Upper lobe of left lung (tissue), 6 donors: ENCODE data around the gene MOGAT1. TPM values are rescaled to one million over a fixed set of nuclear protein-coding genes. Genes with fewer than 3 reads are reported as not detected.
A peak's percentile ranks its signal among the peaks of the same experiment; 100 is the strongest.
"Not testable (repeated sequence)": the region's sequence is repeated elsewhere in the genome, so short reads cannot be mapped to it uniquely, and the experiment has no call there.

Source experiments
- ATAC-seq, 2 donors: fragments of 200-7000 bp; cut with Tn5 transposase; one replicate each; pipeline ENCODE4 v1.9.1; 2022; ENCODE audit warnings: mild to moderate bottlenecking in 2 of 2, moderate library complexity in 2 of 2; ENCODE audit not compliant: low FRiP score in 2 of 2
- DNase-seq, 2 donors: peaks; one replicate each; pipeline ENCODE4 v3.0.0-alpha.2; 2019 to 2020
- H3K27ac ChIP-seq, 4 donors: fragments of 200-600 bp; sonication (generic); one replicate each; pipeline ENCODE4 v1.5.1; 2016 to 2019
- H3K27me3 ChIP-seq, 4 donors: fragments of 200-600 bp; sonication (generic); one replicate each; pipeline ENCODE4 v1.5.1; 2017 to 2019
- H3K36me3 ChIP-seq, 4 donors: fragments of 200-600 bp; sonication (generic); one replicate each; pipeline ENCODE4 v1.5.1; 2016 to 2019
- H3K4me1 ChIP-seq, 4 donors: fragments of 200-600 bp; sonication (generic); one replicate each; pipeline ENCODE4 v1.5.1; 2018 to 2019
- H3K4me3 ChIP-seq, 4 donors: fragments of 200-600 bp; sonication (generic); one replicate each; pipeline ENCODE4 v1.5.1; 2017 to 2019; ENCODE audit warnings: mild to moderate bottlenecking in 2 of 4, moderate library complexity in 1 of 4
- H3K9me3 ChIP-seq, 4 donors: fragments of 200-600 bp; sonication (generic); one replicate each; pipeline ENCODE4 v1.5.1; 2018 to 2019
- EP300 ChIP-seq, 4 donors: sonication (generic); formaldehyde crosslinking; IDR thresholded peaks; one replicate each; pipeline ENCODE4 v1.5.1; 2017; ENCODE audit warnings: antibody characterized with exemption in 4 of 4, control low read depth in 2 of 4
- POLR2A ChIP-seq, 4 donors: fragments of 450-650 bp; IDR thresholded peaks; one replicate each; pipeline ENCODE4 v1.5.1; 2016 to 2017; ENCODE audit warnings: antibody characterized with exemption in 4 of 4, mild to moderate bottlenecking in 2 of 4
- POLR2AphosphoS5 ChIP-seq, 2 donors: sonication (generic); formaldehyde crosslinking; IDR thresholded peaks; one replicate each; pipeline ENCODE4 v1.5.1; 2017; ENCODE audit warnings: antibody characterized with exemption in 2 of 2
- WGBS, 2 donors: methylation state at CpG; one replicate each; pipeline ENCODE4 v1.1.5; 2017 to 2018; 5-methylcytosine and 5-hydroxymethylcytosine counted together
- total RNA-seq, 6 donors: library from RNA; depleted of rRNA in 4 of 6; stranded (reverse); fragments of >200 nt in 4 of 6; gene quantifications; one replicate each; pipeline versions ENCODE4 v1.1.0 to v1.2.1, GENCODE V29; 2016 to 2021
- TF ChIP-seq, protein P1 (sequence below), 6 experiments: fragments of 450-650 bp in 4 of 6; fragments of 200-600 bp in 2 of 6; sonication (generic) in 2 of 6; IDR thresholded peaks; one replicate each; pipeline ENCODE4 v1.5.1; 2016 to 2019; ENCODE audit warnings: antibody characterized with exemption in 6 of 6
- donor health status: DM: no; HTN: no; CAD: no; lungs with moderate emphysema.
- donor health status: DM: no; HTN: yes; CAD: no; lungs with severe emphysema.

Gene MOGAT1
- total RNA-seq, 6 donors from 2014 or later, result 0.46 to 4.4 (median 1.1) TPM

DNA sequence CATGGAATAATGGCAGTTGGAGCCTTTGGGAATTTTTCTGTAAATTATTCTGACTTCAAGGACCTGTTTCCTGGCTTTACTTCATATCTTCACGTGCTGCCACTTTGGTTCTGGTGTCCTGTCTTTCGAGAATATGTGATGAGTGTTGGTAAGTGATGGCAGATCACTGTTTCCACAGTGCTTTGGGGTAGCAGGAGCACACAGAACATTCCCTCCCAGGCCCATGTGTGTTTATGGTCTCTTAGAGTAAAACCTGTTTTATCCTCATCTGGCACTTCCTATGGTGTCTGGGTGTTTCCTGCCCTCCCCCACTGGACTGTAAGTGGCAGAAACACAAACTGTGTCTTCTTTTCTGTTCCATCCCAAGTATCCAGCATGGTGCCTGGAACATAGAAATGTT, 17.9 kb downstream of the MOGAT1 start:
- no peak overlapping the region for H3K27ac ChIP-seq

DNA sequence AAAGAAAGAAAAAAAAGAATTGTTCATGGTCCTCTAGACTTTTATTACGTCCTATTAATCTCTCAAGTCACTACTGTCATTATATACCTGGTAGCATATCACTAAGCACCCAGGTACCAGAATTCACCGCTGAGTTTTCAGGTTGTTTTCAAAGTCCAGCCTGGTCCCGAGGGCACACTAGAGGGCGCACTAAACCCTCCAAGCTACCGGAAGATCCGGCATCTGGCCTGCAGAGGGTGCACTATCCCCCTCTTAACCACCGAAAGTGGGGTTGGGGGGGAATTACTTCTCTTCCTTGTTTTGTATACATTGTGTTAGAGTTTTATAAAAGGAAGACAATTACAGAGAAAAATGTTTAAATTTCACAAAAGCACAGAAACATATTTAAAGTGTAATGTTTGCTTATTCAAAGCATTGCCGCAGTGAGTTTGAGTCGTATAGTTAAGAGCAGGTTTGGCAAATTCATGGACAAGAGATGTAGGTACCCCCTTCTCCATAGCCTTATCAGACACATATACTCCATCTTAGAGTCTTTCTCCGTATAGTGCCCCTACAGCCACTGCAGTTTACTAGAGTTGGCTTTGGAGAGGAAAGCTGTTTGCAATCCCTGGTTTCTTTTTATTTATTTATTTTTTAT, 19.2 kb downstream of the MOGAT1 start:
- DNase-seq (peak in 1 of 2 donors; percentile 82), ATAC-seq (peak; percentile 93 to 97)
- H3K4me3 ChIP-seq, result no peak overlapping the region
- WGBS, 2 donors, result 28 to 31% methylated on average over 10 of the region's 10 CpGs
- no peaks in the 10 kb centered on the region for H3K36me3 ChIP-seq
- TF ChIP-seq, protein P1, sequence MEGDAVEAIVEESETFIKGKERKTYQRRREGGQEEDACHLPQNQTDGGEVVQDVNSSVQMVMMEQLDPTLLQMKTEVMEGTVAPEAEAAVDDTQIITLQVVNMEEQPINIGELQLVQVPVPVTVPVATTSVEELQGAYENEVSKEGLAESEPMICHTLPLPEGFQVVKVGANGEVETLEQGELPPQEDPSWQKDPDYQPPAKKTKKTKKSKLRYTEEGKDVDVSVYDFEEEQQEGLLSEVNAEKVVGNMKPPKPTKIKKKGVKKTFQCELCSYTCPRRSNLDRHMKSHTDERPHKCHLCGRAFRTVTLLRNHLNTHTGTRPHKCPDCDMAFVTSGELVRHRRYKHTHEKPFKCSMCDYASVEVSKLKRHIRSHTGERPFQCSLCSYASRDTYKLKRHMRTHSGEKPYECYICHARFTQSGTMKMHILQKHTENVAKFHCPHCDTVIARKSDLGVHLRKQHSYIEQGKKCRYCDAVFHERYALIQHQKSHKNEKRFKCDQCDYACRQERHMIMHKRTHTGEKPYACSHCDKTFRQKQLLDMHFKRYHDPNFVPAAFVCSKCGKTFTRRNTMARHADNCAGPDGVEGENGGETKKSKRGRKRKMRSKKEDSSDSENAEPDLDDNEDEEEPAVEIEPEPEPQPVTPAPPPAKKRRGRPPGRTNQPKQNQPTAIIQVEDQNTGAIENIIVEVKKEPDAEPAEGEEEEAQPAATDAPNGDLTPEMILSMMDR (IDR thresholded peaks at IDR 0.05), result peak; percentile 75 to 95 (median 88)
- TF ChIP-seq POLR2A (IDR thresholded peaks at IDR 0.05) (no peak), EP300 (IDR thresholded peaks at IDR 0.05) (no peak), POLR2AphosphoS5 (IDR thresholded peaks at IDR 0.05) (no peak)
- no peaks in the 10 kb centered on the region for H3K9me3 ChIP-seq
- H3K27me3 ChIP-seq, result no peaks in the 10 kb centered on the region
- H3K27ac ChIP-seq, result no peak overlapping the region
- H3K4me1 ChIP-seq, result peaks cover 0 to 6% (median 2%) of the 10 kb centered on the region in 4 donors

More for the DNA sequence above, 17.9 kb downstream of the MOGAT1 start:
- ATAC-seq (no peak), DNase-seq (no peak)
- peaks cover 0 to 6% (median 2%) of the 10 kb centered on the region in 4 donors for H3K4me1 ChIP-seq
- H3K4me3 ChIP-seq, result no peak overlapping the region
- no peaks in the 10 kb centered on the region for H3K36me3 ChIP-seq
- WGBS, 2 donors, result 57 to 67% methylated on average over 2 of the region's 2 CpGs
- H3K27me3 ChIP-seq, result no peaks in the 10 kb centered on the region
- TF ChIP-seq EP300 (IDR thresholded peaks at IDR 0.05) (no peak), POLR2A (IDR thresholded peaks at IDR 0.05) (no peak), POLR2AphosphoS5 (IDR thresholded peaks at IDR 0.05) (no peak)
- TF ChIP-seq, protein P1 (IDR thresholded peaks at IDR 0.05), result no peak
- no peaks in the 10 kb centered on the region for H3K9me3 ChIP-seq

DNA sequence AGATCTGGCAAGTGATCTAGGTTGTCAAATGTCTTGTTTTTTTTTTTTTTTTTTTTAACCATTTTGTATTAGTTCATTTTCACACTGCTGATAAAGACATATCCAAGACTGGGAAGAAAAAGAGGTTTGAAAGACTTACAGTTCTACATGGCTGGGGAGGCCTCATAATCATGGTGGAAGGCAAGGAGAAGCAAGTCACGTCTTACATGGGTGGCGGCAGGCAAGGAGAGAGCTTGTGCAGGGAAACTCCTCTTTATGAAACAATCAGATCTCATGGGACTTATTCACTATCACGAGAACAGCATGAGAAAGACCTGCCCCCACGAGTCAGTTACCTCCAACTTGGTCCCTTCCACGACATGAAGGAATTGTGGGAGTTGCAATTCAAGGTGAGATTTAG, 22.0 kb downstream of the MOGAT1 start:
- not testable (repeated sequence) for H3K4me1 ChIP-seq, DNase-seq, H3K36me3 ChIP-seq, H3K27me3 ChIP-seq, H3K27ac ChIP-seq, H3K9me3 ChIP-seq, ATAC-seq, H3K4me3 ChIP-seq
- 87 to 89% methylated on average over 5 of the region's 5 CpGs for WGBS, 2 donors

DNA sequence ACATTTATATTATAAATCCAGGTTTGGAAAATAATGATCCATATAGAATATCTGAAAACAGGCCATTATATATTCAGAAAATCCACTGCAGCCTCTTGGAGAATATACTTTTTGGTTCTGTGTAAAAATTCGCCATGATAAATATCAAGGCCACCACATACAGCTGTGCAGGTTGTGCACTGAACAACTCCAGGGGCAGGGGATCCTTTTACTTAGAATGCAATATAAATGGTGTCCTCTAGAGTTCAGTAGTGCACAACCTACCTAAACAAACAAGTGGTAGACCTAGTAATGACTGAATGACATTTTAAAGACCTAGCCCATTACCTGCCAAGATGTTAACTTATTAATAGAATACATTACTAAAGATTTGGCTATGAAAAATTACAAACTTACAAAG, 22.4 kb downstream of the MOGAT1 start:
- no peak overlapping the region for H3K4me3 ChIP-seq
- DNase-seq (no peak), ATAC-seq (no peak)
- no peaks in the 10 kb centered on the region for H3K27me3 ChIP-seq
- peaks cover 0 to 6% (median 2%) of the 10 kb centered on the region in 4 donors for H3K4me1 ChIP-seq
- no peaks in the 10 kb centered on the region for H3K9me3 ChIP-seq
- H3K27ac ChIP-seq, result no peak overlapping the region
- TF ChIP-seq, protein P1 (IDR thresholded peaks at IDR 0.05), result peak in 1 of 6 experiments; percentile 22
- TF ChIP-seq POLR2AphosphoS5 (IDR thresholded peaks at IDR 0.05) (no peak), POLR2A (IDR thresholded peaks at IDR 0.05) (no peak), EP300 (IDR thresholded peaks at IDR 0.05) (no peak)
- no peaks in the 10 kb centered on the region for H3K36me3 ChIP-seq
- WGBS, 2 donors, result 90 to 92% methylated on average over 1 of the region's 1 CpG

DNA sequence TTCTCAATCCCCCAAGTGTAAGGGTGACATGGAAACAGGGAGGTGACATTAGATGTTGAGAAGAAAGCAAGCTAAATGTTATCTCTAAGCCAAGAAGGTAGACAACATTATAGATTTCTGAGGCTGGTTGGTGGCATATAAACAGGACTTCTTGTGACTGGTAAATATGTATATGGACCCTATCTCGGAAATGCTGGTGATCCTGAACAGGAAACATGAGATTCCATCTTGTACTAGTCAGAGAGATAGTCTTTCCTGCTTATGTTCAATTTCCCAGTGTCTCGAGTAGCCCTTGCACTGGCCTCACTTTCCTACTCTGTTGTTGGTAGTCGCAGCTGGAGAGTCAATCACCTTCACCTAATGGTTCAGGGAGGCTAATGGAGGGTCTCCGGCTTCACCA, 26.8 kb downstream of the MOGAT1 start:
- peaks cover 0 to 2% (median under 1%) of the 10 kb centered on the region in 4 donors for H3K4me1 ChIP-seq
- H3K4me3 ChIP-seq, result no peak overlapping the region
- no peaks in the 10 kb centered on the region for H3K27me3 ChIP-seq
- H3K36me3 ChIP-seq, result no peaks in the 10 kb centered on the region
- no peaks in the 10 kb centered on the region for H3K9me3 ChIP-seq
- DNase-seq, result no peak
- H3K27ac ChIP-seq, result no peak overlapping the region
- ATAC-seq, result no peak
- 78 to 84% methylated on average over 4 of the region's 4 CpGs for WGBS, 2 donors
- TF ChIP-seq POLR2AphosphoS5 (IDR thresholded peaks at IDR 0.05), result no peak

DNA sequence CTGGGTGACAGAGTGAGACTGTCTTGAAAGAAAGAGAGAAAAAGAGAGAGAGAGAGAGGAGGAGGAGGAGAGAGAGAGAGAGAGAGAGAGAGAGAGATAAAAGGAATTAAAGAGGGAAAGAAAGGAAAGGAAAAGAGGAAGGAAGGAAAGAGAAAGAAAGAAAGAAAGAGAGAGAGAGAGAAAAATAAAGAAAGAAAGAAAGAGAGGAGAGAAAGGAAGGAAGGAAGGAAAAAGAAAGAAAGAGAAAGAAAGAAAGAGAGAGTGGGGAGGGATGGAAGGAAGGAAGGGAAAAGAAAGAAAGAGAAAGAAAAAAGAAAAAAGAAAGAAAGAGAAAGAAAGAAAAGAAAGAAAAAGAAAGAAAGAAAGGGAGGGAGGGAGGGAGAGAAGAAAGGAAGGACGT, 29.8 kb downstream of the MOGAT1 start:
- H3K27ac ChIP-seq, result no peak overlapping the region
- H3K36me3 ChIP-seq, result no peaks in the 10 kb centered on the region
- peaks cover 0 to 9% (median 3%) of the 10 kb centered on the region in 4 donors for H3K4me1 ChIP-seq
- TF ChIP-seq POLR2AphosphoS5 (IDR thresholded peaks at IDR 0.05), result no peak
- no peaks in the 10 kb centered on the region for H3K9me3 ChIP-seq
- ATAC-seq (no peak), DNase-seq (no peak)
- H3K27me3 ChIP-seq, result no peaks in the 10 kb centered on the region
- H3K4me3 ChIP-seq, result no peak overlapping the region
- 60 to 70% methylated on average over 1 of the region's 1 CpG for whole genome bisulfite sequencing, 2 donors
